ENCODE data around the gene GALNTL6. TPM values are rescaled to one million over a fixed set of nuclear protein-coding genes. Genes with fewer than 3 reads are reported as not detected.
A peak's percentile ranks its signal among the peaks of the same experiment; 100 is the strongest.

The GALNTL6 gene
- total RNA-seq, 1 experiment from 2014 or later = not detected

- H4K8ac ChIP-seq (replicated peaks; ENCODE audit: insufficient read length, low read depth, low read length) = no peak overlapping the region
- no peak overlapping the region for H3K56ac ChIP-seq (ENCODE audit: insufficient read length, low read depth, low read length)
- no peaks in the 10 kb centered on the region; the same call in 1 of the 2 replicates for H3K4me1 ChIP-seq (ENCODE audit: insufficient read depth, low read length)
- Mint-ChIP-seq H3K4me3 (no peak overlapping the region), H3K9me3 (no peaks in the 10 kb centered on the region), H3K36me3 (ENCODE audit: insufficient read depth in 1 of 3, low read depth in 3 of 3) (no peaks in the 10 kb centered on the region), H3K4me1 (peaks cover 0 to 3% of the 10 kb centered on the region in 2 experiments; a peak in 2 of 4 replicates), H3K27ac (peak overlapping the region; percentile 36 to 85 (median 81); a peak in 3 of 7 replicates), H3K27me3 (ENCODE audit: low read depth) (no peaks in the 10 kb centered on the region)
- H2BK120ac ChIP-seq (ENCODE audit: low read depth, low read length, poor library complexity, severe bottlenecking) = no peak overlapping the region
- no peak overlapping the region for H4K5ac ChIP-seq (ENCODE audit: insufficient read length, low read depth, low read length)
- no peaks in the 10 kb centered on the region for H3K79me2 ChIP-seq (ENCODE audit: insufficient read depth, low read length)
- no peak overlapping the region for H2BK12ac ChIP-seq (ENCODE audit: insufficient read length, low read depth, low read length)
- H2BK5ac ChIP-seq (ENCODE audit: insufficient read length, low read length) = no peak overlapping the region
- H2AFZ ChIP-seq (ENCODE audit: low read length) = no peak overlapping the region
- no peak overlapping the region for H3K27ac ChIP-seq (ENCODE audit: insufficient read length, low read depth, low read length)
- TF ChIP-seq CTCF (conservative IDR thresholded peaks at IDR 0.05) = no peak
- H3T11ph ChIP-seq (ENCODE audit: low read length) = no peak overlapping the region
- H3K18ac ChIP-seq (ENCODE audit: insufficient read length, low read depth, low read length) = no peak overlapping the region
- H3K27me3 ChIP-seq (ENCODE audit: insufficient read depth, low read length) = no peaks in the 10 kb centered on the region
- H3K4ac ChIP-seq (ENCODE audit: low read depth, low read length) = no peak overlapping the region
- H2BK15ac ChIP-seq (ENCODE audit: low read depth, low read length) = no peak overlapping the region
- H3K14ac ChIP-seq (ENCODE audit: insufficient read depth, low read length) = no peak overlapping the region
- DNase-seq = no peak
- no CpG with 5 or more reads among the region's 1 CpG for WGBS (ENCODE audit: extremely low coverage, insufficient read length, low lambda C conversion rate)
- no peak overlapping the region for H3K23ac ChIP-seq (ENCODE audit: insufficient read length, low read depth, low read length)
- no peak overlapping the region for H2BK20ac ChIP-seq (ENCODE audit: low read depth, low read length, poor library complexity, severe bottlenecking)
- no peak overlapping the region for H3K9ac ChIP-seq (ENCODE audit: extremely low read depth, insufficient read length, low read length)
- no peaks in the 10 kb centered on the region for H4K20me1 ChIP-seq (ENCODE audit: control insufficient read depth, insufficient read depth, insufficient read length)
- H3K79me1 ChIP-seq (ENCODE audit: insufficient read depth, low read depth, low read length, poor library complexity, severe bottlenecking) = no peaks in the 10 kb centered on the region
- no peak overlapping the region for H3K4me2 ChIP-seq (ENCODE audit: insufficient read depth, insufficient read length, low read length)
- no peak overlapping the region for H4K91ac ChIP-seq (ENCODE audit: insufficient read length, low read depth, low read length)
- H2AK5ac ChIP-seq (ENCODE audit: insufficient read length, low read length) = no peak overlapping the region
- no peaks in the 10 kb centered on the region for H3K9me3 ChIP-seq (ENCODE audit: control insufficient read depth, low read depth, low read length)
- no peaks in the 10 kb centered on the region for H3K23me2 ChIP-seq (ENCODE audit: insufficient read length, low read depth, low read length, poor library complexity, severe bottlenecking)
Observed at GRCh38 chr4:171954650-171955049, 141.4 kb downstream of the GALNTL6 start.
